IPS-11a (cell line): ENCODE measurements around the gene TM2D3.

Experiments used
- H3K4me3 ChIP-seq: one replicate; pipeline ENCODE4 v1.5.1; 2013; ENCODE audit warnings: low read depth, low read length, control low read depth

TM2D3 gene, protein sequence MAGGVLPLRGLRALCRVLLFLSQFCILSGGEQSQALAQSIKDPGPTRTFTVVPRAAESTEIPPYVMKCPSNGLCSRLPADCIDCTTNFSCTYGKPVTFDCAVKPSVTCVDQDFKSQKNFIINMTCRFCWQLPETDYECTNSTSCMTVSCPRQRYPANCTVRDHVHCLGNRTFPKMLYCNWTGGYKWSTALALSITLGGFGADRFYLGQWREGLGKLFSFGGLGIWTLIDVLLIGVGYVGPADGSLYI

DNA sequence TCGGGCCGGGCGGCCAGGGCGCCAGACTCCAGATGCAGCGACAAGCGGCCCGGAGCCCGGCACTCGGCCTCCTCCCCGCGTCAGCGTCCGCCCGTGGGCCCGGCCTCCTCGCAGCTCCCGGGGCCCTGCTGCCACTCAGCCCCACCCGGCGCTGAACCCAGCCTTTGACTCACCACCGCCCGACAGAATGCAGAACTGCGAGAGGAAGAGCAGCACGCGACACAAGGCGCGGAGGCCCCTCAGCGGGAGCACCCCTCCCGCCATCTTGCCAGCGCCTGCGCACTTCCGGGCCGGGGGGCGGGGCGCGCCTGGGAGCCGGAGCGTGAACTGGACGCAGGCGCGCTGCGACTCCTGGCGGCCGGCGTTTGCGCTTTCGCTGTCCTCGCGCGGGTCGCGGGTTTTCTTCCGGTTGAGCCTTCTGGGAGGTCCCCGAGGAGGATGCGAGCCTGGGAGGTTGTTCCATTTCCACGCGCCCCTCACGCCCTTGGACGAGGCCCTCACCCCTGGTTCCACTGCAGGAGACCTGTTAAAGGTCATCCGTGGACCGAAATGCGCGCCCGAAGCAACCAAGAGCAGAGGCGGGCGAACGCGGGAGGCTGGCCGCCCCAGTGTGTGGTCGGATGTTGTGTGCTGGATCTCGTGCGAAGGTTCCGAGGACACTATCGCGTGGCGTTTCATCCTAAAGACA, at the start of gene TM2D3:
TM2D3 (minus strand) TSS at position 284 of the 688 bp plus-strand sequence; CDS start at position 264, 20 bp downstream.
- H3K4me3 ChIP-seq: peak within 1 kb of the TSS; percentile 84

DNA sequence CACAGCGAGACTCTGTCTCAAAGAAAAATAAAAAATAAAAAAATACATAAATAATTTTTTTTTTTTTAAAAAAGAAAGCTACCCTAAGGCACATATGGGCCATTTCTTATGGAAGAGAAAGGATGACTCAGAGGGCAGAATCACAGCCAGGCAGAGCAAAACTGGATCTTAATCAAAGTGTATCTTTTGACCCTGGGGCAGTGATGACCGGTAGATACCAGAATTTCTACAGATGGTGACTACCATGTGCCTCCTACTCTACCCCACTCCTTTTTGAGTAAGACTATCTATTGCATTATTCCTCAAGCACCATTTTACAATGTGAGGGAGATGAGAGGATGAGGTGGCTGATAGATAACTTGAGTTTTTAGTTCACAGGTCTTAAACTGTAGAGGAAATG, 46.1 kb upstream of the TM2D3 start:
- H3K4me3 ChIP-seq: no peak overlapping the region

DNA sequence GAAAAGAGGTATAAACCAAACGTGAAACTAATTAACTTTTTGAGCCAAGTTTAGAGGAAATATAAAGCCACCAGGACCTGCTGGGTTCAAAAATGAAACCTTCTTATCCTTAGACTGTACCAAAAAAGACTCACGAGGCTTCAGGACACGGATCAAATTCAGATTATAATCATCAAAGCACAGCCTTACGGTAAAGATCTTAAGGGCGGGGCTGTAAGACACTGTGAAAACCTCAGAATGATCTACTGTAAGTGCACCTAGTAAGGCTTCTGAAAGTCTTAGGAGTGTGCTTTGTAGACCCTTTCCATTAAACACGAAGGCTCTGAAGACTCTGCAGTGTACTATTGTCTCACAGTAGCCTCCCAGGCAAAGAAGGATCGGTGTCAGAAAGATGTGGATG, 45.3 kb upstream of the TM2D3 start:
- no peak overlapping the region for H3K4me3 ChIP-seq

DNA sequence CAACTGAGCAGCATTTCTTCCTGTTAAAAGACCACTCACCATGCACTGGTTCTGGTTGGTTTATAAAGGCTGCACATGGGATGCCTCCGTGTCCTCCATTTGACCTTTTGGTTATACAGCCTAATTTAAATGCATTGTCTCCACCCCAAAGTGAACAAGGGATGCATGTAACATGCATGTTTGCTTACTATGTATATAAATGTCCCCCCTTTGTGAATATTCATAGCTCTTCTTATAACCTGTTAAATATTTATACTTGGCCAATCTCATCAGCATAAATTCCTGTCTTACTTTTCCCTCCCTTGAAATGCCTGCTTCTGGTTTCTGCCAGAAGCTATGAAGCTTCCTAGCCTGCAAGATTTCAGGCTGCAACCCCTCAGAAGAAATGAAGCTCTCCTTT, 44.6 kb upstream of the TM2D3 start:
- H3K4me3 ChIP-seq: no peak overlapping the region

DNA sequence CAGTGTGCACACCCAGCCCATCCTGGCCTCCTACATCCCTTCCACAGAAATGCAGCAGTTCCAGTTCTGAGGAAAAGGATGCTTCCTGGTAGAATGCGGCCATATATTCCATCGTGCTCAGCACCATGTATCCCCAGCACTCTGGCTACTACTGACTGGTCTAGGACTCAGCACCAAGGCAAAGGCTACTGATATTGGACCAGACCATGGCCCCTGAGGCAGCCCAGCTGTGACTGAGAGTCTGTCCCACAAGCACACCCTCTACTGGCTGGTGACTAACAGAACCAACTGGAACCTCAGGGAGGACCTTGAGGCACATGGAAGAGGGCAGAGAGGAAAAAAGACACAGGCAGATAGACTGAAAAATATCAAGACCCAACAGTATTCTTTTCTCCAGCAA, 42.1 kb upstream of the TM2D3 start:
- H3K4me3 ChIP-seq: no peak overlapping the region

DNA sequence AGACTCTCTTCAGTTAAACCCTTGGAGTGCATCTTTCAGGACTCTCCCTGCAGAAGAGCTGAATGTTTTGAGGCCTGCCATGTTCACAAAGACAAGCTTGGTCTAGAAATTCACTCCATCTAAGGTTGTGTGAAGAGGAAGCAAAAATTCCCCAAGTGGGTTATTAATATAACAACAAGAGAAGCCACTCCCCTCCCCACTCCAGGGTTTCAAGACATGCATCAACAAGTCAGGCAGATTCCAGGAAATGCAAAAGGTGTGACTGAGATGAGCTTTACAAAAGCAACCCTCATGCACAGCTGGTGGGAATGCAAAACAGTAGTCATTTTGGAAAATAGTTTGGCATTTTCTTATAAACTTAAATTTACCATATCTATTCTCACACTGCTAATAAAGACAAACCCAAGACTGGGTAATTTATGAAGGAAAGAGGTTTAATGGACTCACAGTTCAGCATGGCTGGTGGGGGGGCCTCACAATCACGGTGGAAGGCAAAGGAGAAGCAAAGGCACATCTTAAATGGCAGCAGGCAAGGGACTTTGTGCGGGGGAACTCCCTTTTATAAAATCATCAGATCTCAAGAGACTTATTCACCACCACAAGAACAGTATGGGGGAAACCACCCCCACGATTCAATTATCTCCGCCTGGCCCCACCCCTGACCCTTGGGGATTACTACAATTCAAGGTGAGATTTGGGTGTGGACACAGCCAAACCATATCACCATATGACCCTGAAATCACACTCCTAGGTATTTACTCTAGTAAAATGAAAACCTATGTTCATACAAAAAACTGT, 40.8 kb upstream of the TM2D3 start:
- H3K4me3 ChIP-seq: no peak overlapping the region

DNA sequence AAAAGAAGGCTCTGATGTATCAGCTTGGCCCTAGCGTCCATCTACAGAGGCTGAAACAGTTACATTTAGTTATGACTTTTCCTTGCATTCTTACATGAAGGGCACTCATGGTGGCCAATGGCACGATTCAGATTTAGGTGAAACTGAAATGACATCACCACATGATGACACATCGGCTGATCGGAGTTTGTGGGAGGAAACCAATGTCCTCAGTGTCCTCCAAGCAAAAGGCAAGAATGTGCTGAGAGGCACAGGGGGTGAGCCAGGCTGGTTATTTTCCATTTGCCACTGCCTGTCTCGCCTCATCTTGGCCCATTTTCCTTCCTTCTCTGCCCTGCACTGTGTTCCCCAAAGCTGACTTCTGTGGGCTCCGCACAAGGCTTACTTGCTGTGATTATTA, 37.7 kb upstream of the TM2D3 start:
- H3K4me3 ChIP-seq: no peak overlapping the region

DNA sequence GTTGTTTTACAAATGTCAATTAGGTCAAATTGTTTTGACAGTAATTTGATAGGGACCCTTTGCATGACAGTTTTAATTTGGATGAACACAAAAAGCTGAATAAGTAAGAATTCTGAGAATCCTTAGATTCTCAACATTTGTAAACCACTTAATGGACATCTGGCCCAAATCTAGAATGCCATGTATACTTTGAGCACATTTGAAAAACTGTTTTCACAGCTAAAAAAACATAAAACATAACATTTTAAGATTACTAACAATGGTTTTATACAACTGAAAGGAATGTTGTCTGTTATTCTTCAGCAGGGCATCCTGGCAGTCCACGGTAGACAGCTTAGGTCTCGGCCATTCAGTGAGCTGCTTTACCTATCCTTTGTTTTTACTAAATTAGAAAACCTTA, 34.5 kb upstream of the TM2D3 start:
- no peak overlapping the region for H3K4me3 ChIP-seq

DNA sequence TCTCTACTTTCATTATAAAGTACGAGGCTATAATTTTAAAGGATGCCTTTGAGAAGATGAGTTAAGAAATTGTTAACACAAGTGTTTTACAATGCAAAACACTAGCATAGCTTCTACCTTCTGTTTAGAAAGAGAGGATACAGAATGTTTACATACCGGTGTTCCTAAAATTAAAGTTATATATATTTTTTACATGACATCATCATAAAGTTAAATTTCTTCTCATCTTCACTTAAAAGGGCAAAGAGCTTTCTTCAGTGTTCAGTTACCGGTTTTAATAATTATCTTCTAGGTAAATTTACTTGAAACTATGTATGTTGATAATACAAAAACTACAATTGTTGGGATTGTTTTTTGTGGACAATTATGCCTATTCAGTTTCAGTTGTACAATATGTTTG, 32.7 kb upstream of the TM2D3 start:
- no peak overlapping the region for H3K4me3 ChIP-seq

DNA sequence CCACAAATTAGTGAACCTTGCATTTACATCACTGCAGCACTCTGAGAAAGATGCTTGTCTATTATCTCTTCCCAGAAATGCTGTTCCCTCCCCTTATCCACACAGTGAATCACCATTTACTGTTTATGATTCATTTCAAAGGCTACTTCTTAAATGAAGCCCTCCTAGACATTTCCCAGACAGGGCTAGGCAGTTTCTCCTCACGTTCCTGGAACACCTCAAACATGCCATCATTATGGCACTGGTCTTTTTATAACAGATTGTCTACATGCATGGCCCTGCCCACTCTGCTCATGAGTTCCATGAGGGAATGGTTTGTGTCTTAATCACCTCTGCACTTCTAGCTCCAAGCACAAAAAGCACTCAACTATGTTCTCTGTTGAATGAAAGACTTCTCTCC, 32.2 kb upstream of the TM2D3 start:
- H3K4me3 ChIP-seq: no peak overlapping the region

DNA sequence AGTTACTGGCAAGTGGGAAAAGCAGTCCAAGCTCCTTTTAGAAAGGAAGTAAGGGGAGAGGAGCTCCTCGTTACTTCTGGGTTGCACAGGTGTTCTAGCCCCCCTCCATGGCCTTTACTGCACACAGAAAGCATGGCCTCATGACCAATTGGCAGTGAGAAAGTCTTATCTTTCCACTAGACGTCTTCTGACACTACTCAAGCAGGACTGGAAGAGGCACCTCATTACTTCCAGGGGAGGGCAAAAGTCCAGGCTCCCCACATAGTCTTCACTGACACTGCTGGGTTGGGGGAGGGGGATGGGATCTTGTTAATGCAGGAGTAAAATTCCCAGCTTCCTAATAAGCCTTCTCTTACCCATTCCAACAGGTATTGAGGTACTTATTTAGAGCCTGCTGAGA, 27.6 kb upstream of the TM2D3 start:
- no peak overlapping the region for H3K4me3 ChIP-seq

DNA sequence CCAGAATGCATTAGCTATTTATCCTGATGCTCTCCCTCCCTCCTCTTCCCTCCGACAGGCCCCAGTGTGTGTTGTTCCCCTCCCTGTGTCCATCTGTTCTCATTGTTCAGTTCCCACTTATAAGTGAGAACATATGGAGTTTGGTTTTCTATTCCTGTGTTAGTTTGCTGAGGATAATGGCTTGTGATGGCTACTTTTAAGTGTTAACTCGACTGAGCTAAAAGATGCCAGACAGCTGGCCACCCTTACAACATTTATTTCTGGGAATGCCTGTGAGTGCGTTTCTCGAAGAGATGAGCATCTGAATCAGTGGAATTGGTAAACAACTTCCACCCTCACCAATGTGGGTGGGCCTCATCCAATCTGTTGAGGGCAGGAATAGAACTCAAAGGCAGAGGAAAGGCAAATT, 24.7 kb upstream of the TM2D3 start:
- no peak overlapping the region for H3K4me3 ChIP-seq

DNA sequence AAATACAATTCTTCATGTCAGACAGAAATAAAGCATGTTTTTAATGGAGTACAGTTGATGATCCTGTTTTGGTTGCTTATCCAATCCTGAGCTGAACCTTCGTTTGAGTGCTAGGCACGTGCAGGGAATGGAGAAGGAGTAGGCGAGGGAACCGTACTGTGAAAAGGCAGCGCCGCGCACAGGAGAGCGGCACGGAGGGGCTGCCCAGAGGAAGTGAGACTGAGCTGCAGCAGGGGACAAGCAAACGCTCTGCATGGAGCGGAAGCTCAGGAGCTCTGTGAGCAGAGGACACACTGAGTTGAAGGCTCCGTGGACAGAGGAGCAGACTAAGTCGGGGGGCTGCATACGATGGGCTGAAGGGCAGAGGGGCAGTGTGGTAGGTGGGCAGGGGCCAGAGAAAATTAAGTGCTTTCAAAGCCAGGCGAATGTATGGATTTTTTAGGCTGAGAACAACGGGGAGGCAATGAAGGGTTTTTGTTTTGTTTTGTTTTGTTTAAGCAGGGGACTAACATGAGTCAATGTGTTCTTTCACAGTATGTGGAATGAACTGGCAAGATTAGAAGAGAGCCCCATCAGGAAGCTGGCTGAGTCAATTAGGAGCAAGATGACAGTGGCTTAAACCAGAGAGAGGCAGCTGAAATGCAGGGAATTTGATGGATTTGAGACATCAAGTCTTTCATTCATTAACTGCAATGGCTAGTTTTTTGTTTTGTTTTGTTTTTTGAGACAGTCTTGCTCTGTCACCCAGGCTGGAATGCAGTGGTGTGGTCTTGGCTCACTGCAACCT, 23.8 kb upstream of the TM2D3 start:
- no peak overlapping the region for H3K4me3 ChIP-seq

DNA sequence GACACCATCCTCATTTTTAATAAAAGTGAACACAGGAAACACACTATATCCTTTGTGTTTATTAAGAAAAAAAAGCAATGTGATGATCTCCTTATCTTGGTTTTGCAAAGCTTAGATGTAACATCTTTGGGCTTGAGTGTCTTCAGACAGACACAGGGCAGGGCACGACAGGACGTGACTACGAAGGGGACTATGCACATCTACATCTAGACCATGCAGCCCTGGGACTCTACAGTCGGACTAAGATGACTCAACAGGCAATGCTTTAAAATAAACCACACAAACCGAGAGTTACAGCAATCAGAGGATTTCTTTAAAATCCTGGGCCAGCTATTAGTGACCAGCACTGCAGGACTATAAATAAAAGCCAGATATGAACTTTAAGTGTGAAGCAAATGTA, 22.8 kb upstream of the TM2D3 start:
- H3K4me3 ChIP-seq: no peak overlapping the region

DNA sequence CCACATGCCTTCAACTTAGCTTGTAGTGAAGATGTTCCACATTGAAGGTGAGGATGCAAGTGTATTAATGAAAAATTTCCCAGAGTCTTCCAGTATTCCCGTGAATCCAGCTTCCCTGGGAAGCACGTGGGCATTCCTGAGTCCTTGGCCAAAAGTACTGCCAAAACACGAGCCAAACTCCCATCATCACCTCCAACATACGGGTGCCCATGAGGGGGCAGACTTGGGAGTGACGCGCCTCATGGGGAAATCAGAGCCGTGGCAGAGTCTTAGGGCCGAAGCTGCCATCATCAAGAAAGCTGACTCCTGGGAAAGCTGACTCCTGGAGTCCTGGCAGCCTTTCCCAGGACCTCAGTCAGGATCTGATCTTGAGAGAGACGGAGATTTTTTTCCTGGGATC, 20.1 kb upstream of the TM2D3 start:
- no peak overlapping the region for H3K4me3 ChIP-seq

DNA sequence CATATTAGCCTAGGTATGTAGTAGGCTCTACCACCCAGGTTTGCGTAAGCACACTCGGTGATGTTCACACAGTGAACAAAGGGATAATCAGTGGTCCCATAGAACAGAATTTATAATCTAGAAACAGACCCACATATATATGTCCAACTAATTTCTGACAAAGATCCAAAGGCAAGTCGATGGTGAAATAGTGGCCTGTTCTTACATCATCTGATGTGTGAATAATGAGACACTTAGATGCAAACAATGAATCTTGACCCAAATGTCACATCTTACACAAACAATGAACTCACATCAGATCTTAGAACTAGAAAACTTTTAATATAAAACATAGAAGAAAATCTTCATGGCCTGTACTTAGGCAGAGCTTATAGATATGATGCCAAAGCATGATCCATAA, 17.6 kb upstream of the TM2D3 start:
- H3K4me3 ChIP-seq: no peak overlapping the region

DNA sequence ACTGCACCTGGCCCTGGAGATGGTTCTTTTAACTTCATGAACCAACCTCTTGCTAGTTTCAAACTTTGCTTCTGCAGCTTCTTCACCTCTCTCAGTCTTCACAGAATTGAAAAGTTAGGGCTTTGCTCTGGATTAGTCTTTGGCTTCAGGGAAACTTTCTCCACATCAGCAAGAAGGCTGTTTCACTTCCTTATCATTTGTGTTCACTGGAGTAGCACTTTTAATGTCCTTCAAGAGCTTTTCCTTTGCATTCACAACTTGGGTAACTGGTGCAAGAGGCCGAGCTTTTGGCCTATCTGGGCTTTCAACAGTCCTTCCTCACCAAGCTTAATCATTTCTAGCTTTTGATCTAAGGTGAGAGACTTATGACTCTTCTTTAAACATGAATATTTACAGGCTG, 15.7 kb upstream of the TM2D3 start:
- H3K4me3 ChIP-seq: no peak overlapping the region

DNA sequence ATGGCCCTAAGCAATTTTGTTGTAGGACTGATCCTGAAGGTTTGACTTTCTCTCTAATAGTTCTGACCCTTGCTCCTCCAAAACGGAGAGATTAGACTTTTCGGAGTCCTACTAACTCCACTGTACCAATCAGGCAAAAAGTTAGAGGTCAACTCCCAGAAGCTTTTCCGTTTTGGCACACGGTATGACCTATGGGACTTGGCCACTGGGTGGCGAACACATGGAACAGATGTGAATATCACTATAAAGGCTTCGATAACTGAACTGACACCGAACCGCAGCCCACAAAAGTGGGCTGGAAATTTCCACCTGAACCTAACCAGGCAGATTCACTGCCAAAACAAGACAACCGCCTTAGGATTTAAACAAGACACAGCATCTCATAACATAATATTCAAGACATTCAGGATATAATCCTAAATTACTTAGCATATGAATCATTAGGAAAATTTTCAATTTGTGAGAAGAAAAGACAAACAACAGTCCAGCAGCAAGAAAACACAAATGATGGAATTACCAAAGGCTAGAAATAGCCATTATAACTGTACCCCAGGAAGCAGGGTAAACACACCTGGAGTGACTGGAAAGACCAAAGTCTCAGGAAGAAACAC, 12.2 kb upstream of the TM2D3 start:
- no peak overlapping the region for H3K4me3 ChIP-seq

DNA sequence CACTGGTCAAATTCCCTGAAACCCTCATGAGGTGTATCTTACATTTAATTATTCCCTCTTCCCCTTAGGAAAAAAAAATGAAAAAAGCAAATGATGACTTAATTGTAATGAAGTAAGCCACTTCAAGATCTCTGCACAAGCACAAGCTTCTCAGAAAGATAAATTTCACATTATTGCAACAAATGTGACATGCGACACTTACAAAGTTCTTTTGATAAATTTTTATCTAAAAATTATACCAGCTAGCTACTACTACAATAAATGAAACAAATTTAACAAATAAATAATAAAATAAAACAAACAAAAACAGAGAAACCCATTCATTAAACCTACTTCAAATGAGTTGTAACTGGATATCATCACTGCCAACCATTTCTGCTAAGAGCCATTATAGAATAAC, 10.0 kb upstream of the TM2D3 start:
- no peak overlapping the region for H3K4me3 ChIP-seq

DNA sequence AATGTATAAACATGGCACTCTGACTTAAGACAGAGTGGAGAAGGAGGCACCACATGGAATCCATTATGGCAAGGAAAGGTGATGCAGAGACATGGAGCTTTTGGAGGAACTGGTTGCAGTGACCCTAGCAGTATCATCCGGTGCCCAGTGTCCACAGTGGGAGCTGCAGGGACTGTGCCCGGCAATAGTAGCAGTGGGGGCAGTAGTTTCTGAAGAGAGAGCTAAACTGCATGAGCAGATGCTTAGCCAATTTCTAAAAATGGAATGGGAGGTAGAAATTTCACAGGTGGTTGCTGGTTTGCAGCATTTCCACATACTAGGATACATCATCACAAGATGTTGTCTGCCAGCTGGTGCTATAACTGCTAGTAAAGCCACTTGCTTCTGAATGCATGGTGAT, 7.8 kb upstream of the TM2D3 start:
- no peak overlapping the region for H3K4me3 ChIP-seq
